H1 (cell line): Measurements from ENCODE around the gene FAM50B. TPM values are rescaled to one million over a fixed set of nuclear protein-coding genes. Genes with fewer than 3 reads are reported as not detected.

Source experiments
- CTCF ChIA-PET: fragments of 300-600 bp; sonication (Branson Sonifier 250); formaldehyde crosslinking; loops from one replicate; lab custom pipeline; 2021; ENCODE audit not compliant: partially characterized antibody; lab: Charles Lee
- POLR2A ChIA-PET: fragments of 300-600 bp; sonication (Branson Sonifier 250); formaldehyde crosslinking; loops from one replicate; lab custom pipeline; 2021; ENCODE audit warnings: inconsistent platforms; ENCODE audit not compliant: partially characterized antibody; lab: Charles Lee
- DNase-seq, 2 experiments: peaks; one replicate each; pipeline versions ENCODE4 v3.0.0 to v3.0.0-alpha.2; 2010 to 2022; ENCODE audit warnings: low spot score in 2 of 2, low read depth in 1 of 2, mixed read lengths in 1 of 2
- FAIRE-seq: peaks from 2 replicates; lab custom pipeline; 2011; peaks lifted over from hg19 to GRCh38; lab: Jason Lieb, UNC
- H2AFZ ChIP-seq: 2 replicates; pipeline ENCODE4 v1.8.1; 2012; ENCODE audit warnings: low read length, inconsistent platforms
- H2AK5ac ChIP-seq: 2 replicates; pipeline ENCODE4 v1.6.1; 2013; ENCODE audit warnings: low read depth, low read length
- H2BK120ac ChIP-seq: replicated peaks from 2 replicates; pipeline ENCODE3; 2013; ENCODE audit warnings: low read depth, low read length, inconsistent platforms
- H2BK12ac ChIP-seq: 2 replicates; pipeline ENCODE4 v1.6.1; 2013; ENCODE audit warnings: low read depth, low read length
- H2BK15ac ChIP-seq: 2 replicates; pipeline ENCODE4 v1.6.1; 2013; ENCODE audit warnings: low read length
- H2BK20ac ChIP-seq: 2 replicates; pipeline ENCODE4 v1.6.1; 2013; ENCODE audit warnings: low read length
- H2BK5ac ChIP-seq: 2 replicates; pipeline ENCODE4 v1.6.1; 2013; ENCODE audit warnings: low read depth, low read length
- H3K14ac ChIP-seq: 2 replicates; pipeline ENCODE4 v1.6.1; 2013; ENCODE audit warnings: inconsistent platforms; ENCODE audit not compliant: insufficient read length
- H3K18ac ChIP-seq: 2 replicates; pipeline ENCODE4 v1.6.1; 2013; ENCODE audit warnings: low read length; ENCODE audit errors: extremely low read depth
- H3K23ac ChIP-seq: 2 replicates; pipeline ENCODE4 v1.6.1; 2013; ENCODE audit warnings: inconsistent platforms; ENCODE audit not compliant: insufficient read length
- H3K23me2 ChIP-seq: 2 replicates; pipeline ENCODE4 v1.6.1; 2013; ENCODE audit warnings: low read depth, low read length
- H3K27ac ChIP-seq: 2 replicates; pipeline ENCODE4 v1.6.1; 2011; ENCODE audit warnings: low read depth, low read length, inconsistent platforms
- H3K27me3 ChIP-seq, 4 experiments: replicated peaks in 1 of 4; 1 replicate in 1 of 4; 2 replicates in 3 of 4; pipeline versions ENCODE4 v1.6.1 to v1.8.1; 2011 to 2013; ENCODE audit warnings: low read length in 3 of 4, mild to moderate bottlenecking in 3 of 4, inconsistent platforms in 2 of 4, mixed read lengths in 2 of 4, moderate library complexity in 1 of 4; ENCODE audit not compliant: control insufficient read depth in 3 of 4, insufficient read depth in 3 of 4; ENCODE audit errors: extremely low read depth in 1 of 4
- H3K36me3 ChIP-seq, 4 experiments: 2 replicates each; pipeline versions ENCODE4 v1.6.1 to v1.8.1; 2011 to 2013; ENCODE audit warnings: mild to moderate bottlenecking in 4 of 4, low read length in 3 of 4, moderate library complexity in 2 of 4, control low read depth in 1 of 4, inconsistent platforms in 1 of 4; ENCODE audit not compliant: insufficient read depth in 4 of 4, control insufficient read depth in 2 of 4
- H3K4ac ChIP-seq: replicated peaks from 2 replicates; pipeline ENCODE3; 2013; ENCODE audit warnings: low read length, low read depth, mixed read lengths, inconsistent platforms; ENCODE audit not compliant: insufficient read length
- H3K4me1 ChIP-seq, 4 experiments: replicated peaks in 1 of 4; 1 replicate in 1 of 4; 2 replicates in 3 of 4; pipeline versions ENCODE4 v1.6.1 to v1.8.1; 2011 to 2013; ENCODE audit warnings: low read length in 3 of 4, inconsistent platforms in 2 of 4, mixed read lengths in 1 of 4; ENCODE audit not compliant: insufficient read depth in 4 of 4, control insufficient read depth in 3 of 4
- H3K4me2 ChIP-seq, 2 experiments: 2 replicates each; pipeline versions ENCODE4 v1.6.1 to v1.8.1; 2011 to 2013; ENCODE audit warnings: low read depth in 2 of 2, low read length in 2 of 2, control low read depth in 1 of 2, inconsistent platforms in 1 of 2, mild to moderate bottlenecking in 1 of 2; ENCODE audit not compliant: insufficient read depth in 1 of 2
- H3K4me3 ChIP-seq, 4 experiments: fragments of 200-600, 300-600 bp in 1 of 4; sonication (generic), shearing (Covaris generic), sonication (Bioruptor Twin) in 1 of 4; 2 replicates each; pipeline versions ENCODE4 v1.5.1 to v1.8.1; 2011 to 2016; ENCODE audit warnings: low read length in 4 of 4, low read depth in 3 of 4, control low read depth in 2 of 4, inconsistent platforms in 2 of 4, mild to moderate bottlenecking in 2 of 4, mixed read lengths in 1 of 4, moderate library complexity in 1 of 4; ENCODE audit not compliant: insufficient read depth in 2 of 4; ENCODE audit errors: extremely low read depth in 1 of 4
- H3K56ac ChIP-seq: replicated peaks from 2 replicates; pipeline ENCODE3; 2013; ENCODE audit warnings: low read depth, mild to moderate bottlenecking, mixed read lengths, low read length, inconsistent platforms; ENCODE audit not compliant: insufficient read length
- H3K79me1 ChIP-seq: 2 replicates; pipeline ENCODE4 v1.6.1; 2013; ENCODE audit warnings: low read depth, low read length, control low read depth
- H3K79me2 ChIP-seq, 2 experiments: 2 replicates each; pipeline versions ENCODE4 v1.6.1 to v1.8.1; 2012 to 2013; ENCODE audit warnings: low read length in 2 of 2, mild to moderate bottlenecking in 2 of 2, inconsistent platforms in 1 of 2; ENCODE audit not compliant: insufficient read depth in 2 of 2, control insufficient read depth in 1 of 2
- H3K9ac ChIP-seq, 4 experiments: replicated peaks in 1 of 4; 1 replicate in 1 of 4; 2 replicates in 3 of 4; pipeline versions ENCODE4 v1.6.1 to v1.8.1; 2011 to 2013; ENCODE audit warnings: low read depth in 3 of 4, low read length in 3 of 4, control low read depth in 2 of 4, mild to moderate bottlenecking in 2 of 4, moderate library complexity in 2 of 4, inconsistent platforms in 1 of 4; ENCODE audit errors: extremely low read depth in 1 of 4
- H3K9me3 ChIP-seq, 2 experiments: 2 replicates each; pipeline versions ENCODE4 v1.6.1 to v1.8.1; 2012 to 2013; ENCODE audit warnings: mild to moderate bottlenecking in 2 of 2, moderate library complexity in 2 of 2, control low read depth in 1 of 2, inconsistent platforms in 1 of 2, low read depth in 1 of 2, low read length in 1 of 2, mixed read lengths in 1 of 2; ENCODE audit not compliant: insufficient read depth in 2 of 2
- H4K20me1 ChIP-seq, 2 experiments: replicated peaks in 1 of 2; 2 replicates each; pipeline versions ENCODE3 to v1.8.1; 2011 to 2013; ENCODE audit warnings: inconsistent platforms in 2 of 2, low read length in 2 of 2, mild to moderate bottlenecking in 1 of 2; ENCODE audit not compliant: insufficient read depth in 2 of 2, control insufficient read depth in 1 of 2
- H4K5ac ChIP-seq: 2 replicates; pipeline ENCODE4 v1.6.1; 2013; ENCODE audit warnings: low read length, low read depth, mixed read lengths, inconsistent platforms; ENCODE audit not compliant: insufficient read length
- H4K8ac ChIP-seq: 2 replicates; pipeline ENCODE4 v1.8.0; 2013; ENCODE audit warnings: mild to moderate bottlenecking, moderate library complexity, low read length, inconsistent platforms; ENCODE audit not compliant: insufficient read depth; ENCODE audit errors: extremely low read depth
- H4K91ac ChIP-seq: replicated peaks from 2 replicates; pipeline ENCODE3; 2013; ENCODE audit warnings: low read length, mixed read lengths, inconsistent platforms; ENCODE audit not compliant: insufficient read length
- BACH1 ChIP-seq: IDR thresholded peaks from 2 replicates; pipeline ENCODE4 v1.6.1; 2012; ENCODE audit warnings: low read length, improper control_type of control experiment
- CREB1 ChIP-seq: IDR thresholded peaks from 2 replicates; pipeline ENCODE4 v1.6.1; 2012; ENCODE audit warnings: inconsistent platforms
- FOSL1 ChIP-seq: IDR thresholded peaks from 2 replicates; pipeline ENCODE4 v1.6.1; 2011; ENCODE audit warnings: mild to moderate bottlenecking, low read depth, low read length, moderate library complexity; ENCODE audit not compliant: insufficient read depth
- GTF2F1 ChIP-seq: IDR thresholded peaks from 2 replicates; pipeline ENCODE4 v1.6.1; 2012; ENCODE audit warnings: low read depth, low read length, improper control_type of control experiment, borderline replicate concordance
- JUN ChIP-seq: IDR thresholded peaks from 2 replicates; pipeline ENCODE4 v1.6.1; 2011; ENCODE audit warnings: low read depth, mild to moderate bottlenecking, improper control_type of control experiment, low read length
- JUND ChIP-seq: IDR thresholded peaks from 2 replicates; pipeline ENCODE4 v1.6.1; 2011; ENCODE audit warnings: mild to moderate bottlenecking, improper control_type of control experiment, low read length
- NANOG ChIP-seq: IDR thresholded peaks from 2 replicates; pipeline ENCODE4 v1.6.1; 2011; ENCODE audit warnings: low read length, low read depth, mild to moderate bottlenecking, inconsistent platforms; ENCODE audit not compliant: insufficient read depth, poor library complexity, severe bottlenecking
- NRF1 ChIP-seq: IDR thresholded peaks from 2 replicates; pipeline ENCODE4 v1.6.1; 2011; ENCODE audit warnings: mild to moderate bottlenecking, low read depth, low read length, improper control_type of control experiment
- POLR2A ChIP-seq, 2 experiments: IDR thresholded peaks; 1 replicate in 1 of 2; 2 replicates in 1 of 2; pipeline ENCODE4 v1.6.1; 2011; ENCODE audit warnings: low read depth in 2 of 2, low read length in 2 of 2, mild to moderate bottlenecking in 2 of 2; ENCODE audit errors: control extremely low read depth in 1 of 2
- RBBP5 ChIP-seq: IDR thresholded peaks from 2 replicates; pipeline ENCODE4 v1.7.1; 2012; ENCODE audit warnings: low read depth, mild to moderate bottlenecking, inconsistent platforms, low read length, moderate library complexity, borderline replicate concordance
- SIN3A ChIP-seq, 2 experiments: IDR thresholded peaks in 1 of 2; conservative IDR thresholded peaks in 1 of 2; 2 replicates each; pipeline ENCODE4 v1.6.1; 2011 to 2012; ENCODE audit warnings: low read length in 2 of 2, improper control_type of control experiment in 1 of 2, low read depth in 1 of 2, mild to moderate bottlenecking in 1 of 2
- TAF1 ChIP-seq: IDR thresholded peaks from 2 replicates; pipeline ENCODE4 v1.6.1; 2011; ENCODE audit warnings: mild to moderate bottlenecking, low read depth, low read length
- TCF12 ChIP-seq: IDR thresholded peaks from 2 replicates; pipeline ENCODE4 v1.6.1; 2011; ENCODE audit warnings: low read depth, mild to moderate bottlenecking, low read length
- TEAD4 ChIP-seq: IDR thresholded peaks from 2 replicates; pipeline ENCODE4 v1.6.1; 2012; ENCODE audit warnings: low read depth, low read length, inconsistent platforms, mixed read lengths
- WGBS, 2 experiments: shearing (Covaris generic) in 1 of 2; methylation state at CpG; one replicate each; pipeline versions ENCODE4 v1.1.6 to v1.1.7; 2013 to 2015; ENCODE audit warnings: low lambda C conversion rate in 2 of 2, mixed read lengths in 2 of 2, inconsistent platforms in 1 of 2, low coverage in 1 of 2, missing lambda C conversion rate in 1 of 2; ENCODE audit not compliant: insufficient replicate concordance in 2 of 2, insufficient coverage in 1 of 2, insufficient read length in 1 of 2; ENCODE audit errors: extremely low coverage in 1 of 2, missing lambda C conversion rate in 1 of 2; 5-methylcytosine and 5-hydroxymethylcytosine counted together
- polyA plus RNA-seq, 7 experiments: library from polyadenylated mRNA; depleted of rRNA in 3 of 7; stranded (reverse) in 5 of 7; unstranded in 2 of 7; fragments of >200 nt in 5 of 7; fragments of 200-250 nt in 2 of 7; gene quantifications; 1 replicate in 5 of 7; 2 replicates in 1 of 7; 4 replicates in 1 of 7; pipeline versions ENCODE4 v1.2.1 to v1.2.3, GENCODE V29; 2011 to 2013; ENCODE audit warnings: missing spikeins in 2 of 7, mixed read lengths in 2 of 7
- total RNA-seq: library from RNA; stranded (reverse); fragmentation: NEBNext Ultra II Directional; extraction: Animal tissue kit (Norgen Biotek cat#: 25700); gene quantifications from 2 replicates; pipeline ENCODE4 v1.2.1, GENCODE V29; 2021
- TF ChIP-seq, protein P1 (sequence below): IDR thresholded peaks from 2 replicates; pipeline ENCODE4 v1.6.1; 2012; ENCODE audit warnings: inconsistent platforms

FAM50B gene
- total and polyA plus RNA-seq, 2 of the 8 experiments (the other 6 are each of a cell fraction or from before 2014, with no cell fraction given) = 3.1 to 3.2 TPM

DNA sequence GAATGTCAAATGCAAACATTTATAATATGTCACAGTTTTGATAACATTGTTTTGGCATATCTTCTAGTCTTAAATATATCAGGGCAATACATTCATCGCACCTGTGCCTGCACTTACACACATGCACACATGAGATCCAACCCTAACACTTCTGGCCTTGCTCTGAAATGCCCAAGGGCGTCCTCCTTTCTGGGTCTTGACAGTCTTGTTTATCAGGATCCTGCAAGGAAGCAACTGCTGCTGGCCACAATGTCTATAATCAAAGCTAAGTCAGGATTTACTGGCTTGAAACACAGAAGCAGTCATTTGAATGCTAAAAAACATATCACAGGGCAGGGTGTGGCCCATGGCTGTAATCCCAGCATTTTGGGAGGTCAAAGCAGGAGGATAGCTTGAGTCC, 32.9 kb upstream of the FAM50B start:
- Histone ChIP-seq H4K5ac (no peak overlapping the region), H3K14ac (no peak overlapping the region), H3K56ac (no peak overlapping the region), H3K18ac (no peak overlapping the region), H3K4ac (no peak overlapping the region), H3K4me1 (peaks cover 0 to 13% (median 7%) of the 10 kb centered on the region in 4 experiments; a peak in 6 of 7 replicates), H4K91ac (no peak overlapping the region), H3K23me2 (no peaks in the 10 kb centered on the region), H2BK15ac (no peak overlapping the region), H3K79me2 (no peaks in the 10 kb centered on the region), H2BK120ac (no peak overlapping the region), H3K79me1 (no peaks in the 10 kb centered on the region), H2AFZ (no peak overlapping the region), H3K9me3 (no peaks in the 10 kb centered on the region), H2AK5ac (no peak overlapping the region), H2BK5ac (no peak overlapping the region), H3K36me3 (no peaks in the 10 kb centered on the region), H3K23ac (no peak overlapping the region), H3K27ac (no peak overlapping the region), H3K9ac (no peak overlapping the region), H4K8ac (no peak overlapping the region), H4K20me1 (no peaks in the 10 kb centered on the region), H3K4me3 (no peak overlapping the region), H2BK20ac (no peak overlapping the region), H3K27me3 (peaks cover 0 to 4% (median under 1%) of the 10 kb centered on the region in 4 experiments; a peak in 1 of 7 replicates), H3K4me2 (no peak overlapping the region), H2BK12ac (no peak overlapping the region)
- CTCF ChIA-PET = interaction anchor here (0.7 to 1.7 kb wide), 5 partner anchors 10 to 68 kb away, joined by 3 to 8 read pairs (median 4); partner anchors contain the start of gene FAM50B
- POLR2A ChIA-PET = no interaction called here
- DNase-seq (no peak), FAIRE-seq (no peak)
- WGBS, 2 experiments = 97% methylated on average over 2 of the region's 2 CpGs; no CpG with 5 or more reads in 1 of the 2 experiments
- no peak for TF ChIP-seq GTF2F1
- no peak for TF ChIP-seq NANOG
- TF ChIP-seq JUND = no peak
- no peak for TF ChIP-seq POLR2A (IDR thresholded peaks at IDR 0.05; ENCODE audit: control extremely low read depth in 1 of 2, low read depth in 2 of 2, low read length in 2 of 2)
- TF ChIP-seq TAF1 = no peak
- TF ChIP-seq RBBP5 = no peak
- TF ChIP-seq TCF12 = no peak
- no peak for TF ChIP-seq JUN
- no peak for TF ChIP-seq NRF1
- TF ChIP-seq TEAD4 = no peak
- no peak for TF ChIP-seq SIN3A (conservative IDR thresholded peaks at IDR 0.05 in 1 of 2, IDR thresholded peaks at IDR 0.05 in 1 of 2; ENCODE audit: low read depth in 1 of 2, low read length in 2 of 2)
- TF ChIP-seq, protein P1, sequence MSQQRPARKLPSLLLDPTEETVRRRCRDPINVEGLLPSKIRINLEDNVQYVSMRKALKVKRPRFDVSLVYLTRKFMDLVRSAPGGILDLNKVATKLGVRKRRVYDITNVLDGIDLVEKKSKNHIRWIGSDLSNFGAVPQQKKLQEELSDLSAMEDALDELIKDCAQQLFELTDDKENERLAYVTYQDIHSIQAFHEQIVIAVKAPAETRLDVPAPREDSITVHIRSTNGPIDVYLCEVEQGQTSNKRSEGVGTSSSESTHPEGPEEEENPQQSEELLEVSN = no peak
- TF ChIP-seq BACH1 = no peak
- TF ChIP-seq CREB1 = no peak
- no peak for TF ChIP-seq FOSL1
